NT2/D1 (cell line): ENCODE measurements around the gene SRD5A3.

Source experiments
- DNase-seq: peaks from one replicate; pipeline ENCODE4 v3.0.0-alpha.2; 2011; ENCODE audit warnings: low read depth, low spot score
- H3K27me3 ChIP-seq: 2 replicates; pipeline ENCODE4 v1.6.0; 2011; ENCODE audit warnings: mild to moderate bottlenecking; ENCODE audit not compliant: insufficient read length, insufficient read depth
- H3K36me3 ChIP-seq: 2 replicates; pipeline ENCODE4 v1.6.1; 2011; ENCODE audit warnings: mild to moderate bottlenecking, low read length, mixed read lengths; ENCODE audit not compliant: insufficient read depth, insufficient read length
- H3K4me1 ChIP-seq: 2 replicates; pipeline ENCODE4 v1.5.1; 2011; ENCODE audit not compliant: insufficient read depth, insufficient read length
- H3K4me3 ChIP-seq: 2 replicates; pipeline ENCODE4 v1.5.1; 2011; ENCODE audit warnings: low read depth; ENCODE audit not compliant: insufficient read length
- H3K9ac ChIP-seq: 2 replicates; pipeline ENCODE4 v1.6.0; 2011; ENCODE audit warnings: low read depth; ENCODE audit not compliant: insufficient read length
- H3K9me3 ChIP-seq: 2 replicates; pipeline ENCODE4 v1.5.1; 2011; ENCODE audit warnings: mild to moderate bottlenecking, low read length; ENCODE audit not compliant: insufficient read depth
- SUZ12 ChIP-seq: IDR thresholded peaks from 2 replicates; pipeline ENCODE4 v1.6.1; 2011; ENCODE audit not compliant: insufficient read length, insufficient read depth; ENCODE audit errors: extremely low read depth
- YY1 ChIP-seq: IDR thresholded peaks from 2 replicates; pipeline ENCODE4 v1.6.1; 2011; ENCODE audit not compliant: insufficient read length, insufficient read depth
- ZNF274 ChIP-seq: IDR thresholded peaks from 2 replicates; pipeline ENCODE4 v1.6.1; 2011; ENCODE audit warnings: mild to moderate bottlenecking, low read depth, low read length

The SRD5A3 gene

DNA sequence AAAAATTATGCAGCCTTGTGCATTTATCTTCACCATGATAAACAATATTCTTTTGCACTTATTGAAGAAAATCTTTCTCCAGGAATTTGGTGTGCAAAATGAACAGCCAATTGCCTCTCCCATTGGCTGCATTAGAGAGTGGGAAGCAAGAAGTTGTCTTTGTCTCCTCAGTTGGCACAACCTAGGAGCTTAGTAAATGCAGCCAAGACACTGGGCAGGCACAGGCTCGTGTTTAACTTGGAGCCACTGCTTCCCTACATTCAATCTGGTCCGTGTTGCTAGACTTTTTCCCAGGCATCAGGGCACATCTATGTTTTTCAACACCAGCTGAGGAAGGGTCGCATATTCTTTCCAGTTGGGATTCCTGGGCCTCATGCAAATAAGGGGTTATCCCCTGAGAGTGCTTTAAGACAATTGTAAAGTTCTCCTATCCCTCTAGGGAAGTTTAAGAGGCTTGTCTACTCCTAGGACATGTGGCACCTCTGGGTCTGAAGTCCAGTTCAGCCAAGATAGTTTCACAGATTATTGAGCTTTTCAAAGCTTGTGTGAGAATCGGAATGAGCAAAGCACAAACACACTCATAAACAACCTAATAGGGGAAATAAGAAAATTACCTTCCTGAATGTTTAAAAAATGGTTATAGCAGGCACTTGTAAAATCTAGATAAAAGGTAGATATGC, 31.8 kb upstream of the SRD5A3 start:
- no peaks in the 10 kb centered on the region for H3K27me3 ChIP-seq
- no peak overlapping the region for H3K9ac ChIP-seq
- DNase-seq, result no peak
- H3K36me3 ChIP-seq, result no peaks in the 10 kb centered on the region
- no peaks in the 10 kb centered on the region for H3K4me1 ChIP-seq
- no peak for TF ChIP-seq ZNF274
- no peak for TF ChIP-seq YY1
- no peak for TF ChIP-seq SUZ12
- no peak overlapping the region for H3K4me3 ChIP-seq
- no peaks in the 10 kb centered on the region for H3K9me3 ChIP-seq

DNA sequence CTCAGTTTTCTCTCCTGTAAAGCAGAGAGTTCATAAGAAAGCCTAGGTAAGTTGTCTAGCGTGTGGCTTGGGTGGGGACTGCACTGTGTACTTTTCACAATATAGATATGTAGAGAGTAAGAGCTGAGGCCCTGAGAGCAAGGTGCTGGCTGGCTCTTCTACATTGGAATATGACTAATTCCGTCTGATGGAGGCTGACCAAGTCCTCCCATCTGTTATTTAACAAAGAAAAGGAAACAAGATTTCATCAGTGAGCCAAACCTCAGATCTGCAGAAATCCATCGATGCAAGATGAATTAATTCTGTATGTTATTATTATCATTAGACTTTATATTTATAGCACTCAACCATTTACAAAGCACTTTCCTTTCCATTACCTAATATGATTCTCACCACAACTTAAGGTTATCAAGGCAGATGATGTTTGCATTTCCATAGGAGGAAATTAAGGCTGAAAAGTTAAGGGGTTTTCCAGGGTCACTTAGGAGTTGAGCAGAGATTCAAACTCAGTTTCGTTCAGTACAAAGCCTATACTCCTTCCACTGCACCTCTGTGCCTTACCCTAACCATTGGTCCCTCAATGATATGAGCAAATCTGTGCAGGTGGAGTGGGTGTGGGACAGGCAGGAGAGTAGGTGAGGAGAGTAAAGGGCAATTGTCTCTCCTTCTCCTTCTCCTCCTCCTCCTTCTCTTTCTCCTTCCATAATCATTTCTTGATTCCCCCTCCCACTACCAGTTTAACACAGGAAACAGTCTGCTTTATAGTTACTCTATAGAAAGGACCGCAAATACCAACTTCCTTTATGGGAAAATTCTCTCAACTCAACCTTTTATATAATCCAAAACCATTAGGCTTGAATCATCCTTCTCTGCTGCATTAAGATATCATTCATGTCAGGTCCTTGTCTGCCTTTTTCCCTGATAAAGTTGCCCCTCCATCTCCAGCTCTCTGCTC, 27.6 kb upstream of the SRD5A3 start:
- H3K27me3 ChIP-seq, result no peaks in the 10 kb centered on the region
- H3K9ac ChIP-seq, result no peak overlapping the region
- no peaks in the 10 kb centered on the region for H3K9me3 ChIP-seq
- H3K36me3 ChIP-seq, result no peaks in the 10 kb centered on the region
- TF ChIP-seq YY1 (no peak), ZNF274 (no peak), SUZ12 (no peak)
- H3K4me3 ChIP-seq, result no peak overlapping the region
- DNase-seq, result no peak
- H3K4me1 ChIP-seq, result no peaks in the 10 kb centered on the region

DNA sequence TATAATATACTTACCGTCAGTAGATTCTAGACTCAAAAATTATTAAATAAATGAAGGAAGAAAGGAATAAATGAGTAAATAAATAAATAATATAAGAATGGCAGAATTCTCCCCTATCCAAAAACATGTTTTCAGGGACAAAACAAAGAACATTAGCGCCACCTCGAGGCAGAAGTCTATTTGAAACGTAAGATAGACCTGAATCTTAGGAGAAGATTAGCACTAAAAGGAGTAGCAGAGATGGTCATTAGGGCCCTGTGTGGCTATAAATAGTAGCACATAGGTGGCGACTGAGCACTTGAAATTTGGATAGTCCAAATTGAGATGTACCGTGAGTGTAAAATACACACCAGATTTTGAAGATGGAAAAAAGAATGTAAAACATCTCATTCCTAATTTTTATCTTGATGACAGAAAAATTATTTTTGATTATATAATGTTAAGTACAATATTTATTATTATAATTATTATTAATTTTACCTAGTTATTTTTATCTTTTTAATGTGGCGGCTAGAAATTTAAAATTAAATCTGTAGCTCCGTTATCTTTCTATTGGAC, 24.3 kb upstream of the SRD5A3 start:
- DNase-seq, result peak; percentile 64
- Histone ChIP-seq H3K4me1 (no peaks in the 10 kb centered on the region), H3K36me3 (no peaks in the 10 kb centered on the region), H3K27me3 (no peaks in the 10 kb centered on the region), H3K9me3 (no peaks in the 10 kb centered on the region), H3K4me3 (no peak overlapping the region), H3K9ac (no peak overlapping the region)
- TF ChIP-seq SUZ12, result no peak
- TF ChIP-seq ZNF274, result no peak
- no peak for TF ChIP-seq YY1

DNA sequence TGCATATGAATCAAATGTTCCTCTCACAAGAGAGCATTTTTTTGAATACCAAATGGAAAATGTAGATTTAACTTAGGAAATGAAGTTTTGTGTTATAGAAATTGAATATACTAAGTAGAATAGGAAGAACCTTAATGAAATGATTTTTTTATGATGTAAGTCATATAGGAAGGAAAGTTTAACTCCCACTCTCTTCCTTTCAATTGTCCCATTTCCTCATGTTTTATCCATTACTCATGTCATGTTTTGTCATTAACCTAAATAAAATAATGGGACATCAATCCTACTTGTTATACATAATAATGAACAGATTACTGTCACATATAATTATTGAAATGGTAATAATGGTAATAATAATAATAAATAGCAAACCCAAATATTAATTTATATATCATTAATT, 22.7 kb upstream of the SRD5A3 start:
- H3K9ac ChIP-seq, result no peak overlapping the region
- H3K4me1 ChIP-seq, result no peaks in the 10 kb centered on the region
- no peaks in the 10 kb centered on the region for H3K36me3 ChIP-seq
- no peaks in the 10 kb centered on the region for H3K9me3 ChIP-seq
- H3K27me3 ChIP-seq, result no peaks in the 10 kb centered on the region
- no peak for DNase-seq
- no peak overlapping the region for H3K4me3 ChIP-seq
- TF ChIP-seq ZNF274 (no peak), YY1 (no peak), SUZ12 (no peak)

DNA sequence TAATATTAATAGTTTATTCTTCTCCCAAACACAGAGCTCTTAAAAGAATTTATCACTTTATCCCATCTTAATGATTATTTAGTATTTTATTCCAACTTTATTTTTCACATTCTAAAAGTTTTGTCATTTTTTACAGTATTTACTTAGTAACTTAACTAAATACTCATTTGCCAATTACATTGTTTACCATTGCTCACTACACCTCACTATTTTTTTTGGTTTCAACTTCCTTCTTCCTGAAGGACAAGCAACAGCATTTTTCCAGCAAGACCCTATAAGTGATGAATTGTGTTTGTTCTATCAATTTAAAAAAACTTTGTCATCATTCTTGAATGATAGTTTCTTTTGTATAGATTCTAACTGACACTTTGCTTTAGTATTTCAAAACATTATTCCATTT, 19.4 kb upstream of the SRD5A3 start:
- peaks cover 12% of the 10 kb centered on the region; the same call in 1 of the 2 replicates for H3K9me3 ChIP-seq
- H3K9ac ChIP-seq, result no peak overlapping the region
- H3K36me3 ChIP-seq, result no peaks in the 10 kb centered on the region
- TF ChIP-seq SUZ12 (no peak), YY1 (no peak), ZNF274 (no peak)
- DNase-seq, result no peak
- H3K4me3 ChIP-seq, result no peak overlapping the region
- no peaks in the 10 kb centered on the region for H3K27me3 ChIP-seq
- H3K4me1 ChIP-seq, result no peaks in the 10 kb centered on the region

DNA sequence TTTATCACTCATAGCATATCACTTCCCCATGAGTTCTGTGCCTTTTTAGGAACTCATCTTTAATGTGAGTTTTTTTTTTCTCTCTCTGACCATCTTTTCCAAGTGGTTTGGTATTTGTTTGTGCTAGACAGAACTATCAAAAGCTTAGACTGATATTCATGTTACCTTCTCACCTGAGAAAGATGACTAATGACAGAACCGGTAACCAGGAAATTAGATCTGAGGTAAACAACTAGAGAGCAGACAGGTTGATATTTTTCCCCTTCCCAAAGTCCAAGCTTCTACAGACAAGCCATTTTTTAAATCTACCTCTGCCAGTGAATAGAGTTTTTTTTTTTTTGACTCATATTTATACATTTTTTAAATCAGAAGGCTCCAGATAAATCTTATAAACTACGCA, 17.0 kb upstream of the SRD5A3 start:
- Histone ChIP-seq H3K27me3 (no peaks in the 10 kb centered on the region), H3K4me1 (no peaks in the 10 kb centered on the region), H3K9ac (no peak overlapping the region), H3K4me3 (no peak overlapping the region), H3K9me3 (peaks cover 12% of the 10 kb centered on the region; the same call in 1 of the 2 replicates), H3K36me3 (no peaks in the 10 kb centered on the region)
- no peak for DNase-seq
- TF ChIP-seq YY1 (no peak), SUZ12 (no peak), ZNF274 (no peak)

DNA sequence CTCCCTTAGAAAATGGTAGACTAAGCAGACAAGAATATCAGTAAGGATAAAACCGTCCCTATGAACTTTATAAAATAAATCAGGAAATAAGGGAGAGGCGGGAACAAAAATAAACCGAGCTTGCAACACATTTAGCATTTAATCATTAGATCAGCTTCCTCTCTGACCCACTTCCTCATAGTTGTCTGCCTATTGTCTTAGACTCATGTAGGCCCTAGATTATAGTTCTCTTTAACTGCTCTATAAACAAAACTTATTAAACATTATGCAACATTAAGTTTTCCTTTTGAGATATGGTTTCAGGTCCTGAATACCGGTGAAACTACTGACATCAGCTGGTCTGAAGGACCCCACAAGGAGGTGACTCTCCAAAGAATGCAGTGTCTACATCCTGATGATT, 15.8 kb upstream of the SRD5A3 start:
- no peaks in the 10 kb centered on the region for H3K4me1 ChIP-seq
- no peaks in the 10 kb centered on the region for H3K27me3 ChIP-seq
- DNase-seq, result no peak
- H3K36me3 ChIP-seq, result no peaks in the 10 kb centered on the region
- no peak overlapping the region for H3K4me3 ChIP-seq
- peaks cover 12% of the 10 kb centered on the region; the same call in 1 of the 2 replicates for H3K9me3 ChIP-seq
- no peak overlapping the region for H3K9ac ChIP-seq
- TF ChIP-seq SUZ12, result no peak
- TF ChIP-seq YY1, result no peak
- no peak for TF ChIP-seq ZNF274
